Lower leg skin (tissue), 4 donors: ENCODE measurements around the gene C19orf53. TPM values are rescaled to one million over a fixed set of nuclear protein-coding genes. Genes with fewer than 3 reads are reported as not detected.
"Not testable (repeated sequence)": the region's sequence is repeated elsewhere in the genome, so short reads cannot be mapped to it uniquely, and the experiment has no call there.

Experiments used
- DNase-seq, 2 donors: peaks; one replicate each; pipeline ENCODE4 v3.0.0-alpha.2; 2019; ENCODE audit warnings: low spot score in 2 of 2
- H3K4me3 ChIP-seq: fragments of 200-600 bp; sonication (generic); 2 replicates; pipeline ENCODE4 v1.5.1; 2017; ENCODE audit warnings: mild to moderate bottlenecking, low read depth; ENCODE audit not compliant: poor library complexity, severe bottlenecking
- POLR2A ChIP-seq, 2 donors: fragments of 450-650 bp; IDR thresholded peaks; one replicate each; pipeline ENCODE4 v1.6.1; 2016 to 2017; ENCODE audit warnings: antibody characterized with exemption in 2 of 2, mild to moderate bottlenecking in 1 of 2, moderate library complexity in 1 of 2
- WGBS, 2 donors: methylation state at CpG; one replicate each; pipeline ENCODE4 v1.1.5; 2018; 5-methylcytosine and 5-hydroxymethylcytosine counted together
- intact Hi-C: fragments of 100-400 bp; cut with DNase I; formaldehyde crosslinking; loops from one replicate; pipeline ENCODE4 v1.15.0; 2023; ENCODE audit warnings: low total_unique reads
- total RNA-seq, 4 donors: library from RNA; depleted of rRNA; stranded (reverse); fragments of >200 nt; gene quantifications; one replicate each; pipeline ENCODE4 v1.1.0, GENCODE V29; 2016
- TF ChIP-seq, protein P1 (sequence below), 3 donors: fragments of 450-650 bp; IDR thresholded peaks; one replicate each; pipeline ENCODE4 v1.5.1; 2016; ENCODE audit warnings: antibody characterized with exemption in 3 of 3, mild to moderate bottlenecking in 3 of 3, moderate library complexity in 2 of 3

The C19orf53 gene
- total RNA-seq, 4 donors from 2014 or later: 113 to 200 (median 145) TPM

GRCh38 chr19:13747098-13747453 is 27.2 kb upstream of the C19orf53 start:
- 86 to 89% methylated on average over 8 of the region's 8 CpGs for WGBS, 2 donors
- DNase-seq: no peak
- intact Hi-C loops: no loop called here
- no peak overlapping the region for H3K4me3 ChIP-seq
- TF ChIP-seq POLR2A (IDR thresholded peaks at IDR 0.05): no peak
- TF ChIP-seq, protein P1, sequence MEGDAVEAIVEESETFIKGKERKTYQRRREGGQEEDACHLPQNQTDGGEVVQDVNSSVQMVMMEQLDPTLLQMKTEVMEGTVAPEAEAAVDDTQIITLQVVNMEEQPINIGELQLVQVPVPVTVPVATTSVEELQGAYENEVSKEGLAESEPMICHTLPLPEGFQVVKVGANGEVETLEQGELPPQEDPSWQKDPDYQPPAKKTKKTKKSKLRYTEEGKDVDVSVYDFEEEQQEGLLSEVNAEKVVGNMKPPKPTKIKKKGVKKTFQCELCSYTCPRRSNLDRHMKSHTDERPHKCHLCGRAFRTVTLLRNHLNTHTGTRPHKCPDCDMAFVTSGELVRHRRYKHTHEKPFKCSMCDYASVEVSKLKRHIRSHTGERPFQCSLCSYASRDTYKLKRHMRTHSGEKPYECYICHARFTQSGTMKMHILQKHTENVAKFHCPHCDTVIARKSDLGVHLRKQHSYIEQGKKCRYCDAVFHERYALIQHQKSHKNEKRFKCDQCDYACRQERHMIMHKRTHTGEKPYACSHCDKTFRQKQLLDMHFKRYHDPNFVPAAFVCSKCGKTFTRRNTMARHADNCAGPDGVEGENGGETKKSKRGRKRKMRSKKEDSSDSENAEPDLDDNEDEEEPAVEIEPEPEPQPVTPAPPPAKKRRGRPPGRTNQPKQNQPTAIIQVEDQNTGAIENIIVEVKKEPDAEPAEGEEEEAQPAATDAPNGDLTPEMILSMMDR (IDR thresholded peaks at IDR 0.05): no peak

GRCh38 chr19:13748169-13748828 is 26.0 kb upstream of the C19orf53 start:
- no peak for DNase-seq
- peak overlapping the region; percentile 61 for H3K4me3 ChIP-seq
- no peak for TF ChIP-seq POLR2A (IDR thresholded peaks at IDR 0.05)
- TF ChIP-seq, protein P1 (IDR thresholded peaks at IDR 0.05): no peak
- intact Hi-C loops: no loop called here
- WGBS, 2 donors: 0 to 1% methylated on average over 25 of the region's 25 CpGs

DNA sequence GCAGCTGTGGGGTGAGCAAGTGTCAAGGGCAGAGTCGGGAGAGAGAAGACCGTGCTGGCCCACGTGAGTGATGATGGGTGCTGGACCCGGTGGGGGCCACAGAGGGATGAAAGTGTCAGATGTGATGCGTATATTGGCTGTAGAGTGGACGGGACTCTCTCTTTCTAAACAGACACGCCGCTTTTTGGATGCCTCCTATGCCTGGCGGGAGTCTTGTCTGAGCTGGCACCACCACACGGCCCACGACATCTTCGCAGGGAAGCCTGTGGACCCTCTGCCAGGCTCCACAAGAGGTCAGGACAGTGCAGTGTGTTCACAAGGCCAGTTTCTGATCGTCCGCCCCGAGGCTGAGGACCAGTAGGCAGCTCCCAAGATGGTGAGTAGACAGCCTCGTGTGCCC is 22.8 kb upstream of the C19orf53 start:
- TF ChIP-seq, protein P1 (IDR thresholded peaks at IDR 0.05): no peak
- TF ChIP-seq POLR2A (IDR thresholded peaks at IDR 0.05): no peak
- intact Hi-C loops: no loop called here
- WGBS, 2 donors: 86 to 90% methylated on average over 16 of the region's 16 CpGs
- H3K4me3 ChIP-seq: no peak overlapping the region
- DNase-seq: no peak

DNA sequence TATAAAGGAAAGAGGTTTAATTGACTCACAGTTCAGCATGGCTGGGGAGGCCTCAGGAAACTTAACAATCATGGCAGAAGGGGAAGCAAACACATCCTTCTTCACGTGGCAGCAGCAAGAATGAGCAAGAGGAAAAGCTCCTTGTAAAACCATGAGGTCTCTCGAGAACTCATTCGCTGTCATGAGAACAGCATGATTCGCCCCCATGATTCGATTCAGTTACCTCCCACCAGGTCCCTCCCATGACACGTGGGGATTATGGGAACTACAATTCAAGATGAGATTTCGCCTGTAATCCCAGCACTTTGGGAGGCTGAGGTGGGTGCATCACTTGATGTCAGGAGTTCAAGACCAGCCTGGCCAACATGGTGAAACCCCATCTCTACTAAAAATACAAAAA is 20.6 kb upstream of the C19orf53 start:
- 86 to 90% methylated on average over 7 of the region's 7 CpGs for WGBS, 2 donors

DNA sequence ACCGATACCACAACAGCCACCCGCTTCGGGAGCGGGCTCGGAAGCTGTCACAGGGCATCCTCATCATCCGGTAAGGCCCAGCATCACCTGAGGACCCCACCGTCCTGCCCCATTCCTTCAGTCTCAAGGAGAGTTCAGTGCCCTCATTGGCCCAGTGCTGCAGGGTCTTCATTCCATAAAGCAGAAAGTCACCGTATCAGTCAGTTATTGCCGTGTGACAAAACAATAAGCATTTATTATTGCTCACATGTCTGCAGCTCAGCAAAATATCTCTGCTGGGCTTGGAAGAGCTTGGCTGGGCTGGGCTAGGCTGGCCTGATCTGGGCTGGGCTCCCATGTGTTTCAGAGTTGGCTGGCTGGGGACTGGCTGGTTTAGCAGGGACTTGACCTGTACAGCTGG is 18.0 kb upstream of the C19orf53 start:
- no peak for DNase-seq
- intact Hi-C loops: no loop called here
- H3K4me3 ChIP-seq: no peak overlapping the region
- no peak for TF ChIP-seq POLR2A (IDR thresholded peaks at IDR 0.05)
- TF ChIP-seq, protein P1 (IDR thresholded peaks at IDR 0.05): no peak
- WGBS, 2 donors: 99% methylated on average over 9 of the region's 9 CpGs

More for the DNA sequence above, 20.6 kb upstream of the C19orf53 start:
- intact Hi-C loops, DNase-seq, H3K4me3 ChIP-seq: not testable (repeated sequence)

DNA sequence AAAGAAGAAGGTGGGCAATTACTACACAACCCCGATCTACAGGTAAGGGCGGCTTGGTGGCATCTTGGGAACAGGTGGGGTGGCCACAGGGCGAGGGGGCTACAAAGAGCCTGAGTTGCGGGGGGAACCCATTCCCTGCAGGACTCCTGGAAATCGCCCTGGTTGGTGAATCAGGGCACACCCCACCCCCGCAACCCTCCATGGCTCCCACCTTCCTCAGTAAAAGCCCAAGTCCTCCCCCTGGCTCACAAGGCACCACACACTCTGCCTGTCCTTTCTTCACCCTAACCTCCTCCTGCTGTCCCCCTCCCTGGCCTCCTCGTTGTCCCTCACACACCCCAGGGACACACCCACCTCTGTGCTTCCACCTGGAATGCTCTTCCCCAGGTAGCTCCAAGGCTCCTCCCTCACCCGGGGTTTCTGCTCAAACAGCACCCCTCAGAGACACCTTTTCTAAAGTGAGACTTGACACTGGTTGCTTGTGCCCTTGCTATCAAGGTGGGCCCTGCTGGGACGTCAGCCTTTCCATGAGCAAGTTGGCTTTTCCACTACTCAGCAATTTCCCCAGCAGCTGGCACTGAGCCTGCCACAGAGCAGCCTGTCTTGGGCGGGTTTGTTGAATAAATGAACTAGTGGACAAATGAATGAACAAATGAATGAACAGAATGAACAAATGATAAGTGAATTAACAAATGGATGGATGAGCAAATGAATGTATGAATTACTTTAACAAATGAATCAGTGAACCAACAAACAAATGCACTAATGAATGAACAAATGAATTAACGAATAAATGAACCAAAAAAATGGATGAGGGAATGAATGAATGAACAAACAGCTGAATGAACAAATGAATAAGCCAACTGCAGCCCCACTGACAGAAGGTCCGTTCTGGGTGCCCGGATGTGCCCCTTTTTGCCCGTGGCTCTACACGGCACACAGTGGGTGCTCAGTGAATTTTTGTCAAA is 16.2 kb upstream of the C19orf53 start:
- 82% methylated on average over 15 of the region's 15 CpGs for WGBS, 2 donors
- intact Hi-C loops: no loop called here
- TF ChIP-seq POLR2A (IDR thresholded peaks at IDR 0.05): no peak
- TF ChIP-seq, protein P1 (IDR thresholded peaks at IDR 0.05): no peak
- DNase-seq: no peak
- no peak overlapping the region for H3K4me3 ChIP-seq
